GM10266 (cell line): ENCODE measurements around the gene SYT14.

Source experiments
- DNase-seq: peaks from one replicate; pipeline ENCODE4 v3.0.0; 2012; ENCODE audit errors: extremely low spot score
- CTCF ChIP-seq: IDR thresholded peaks from 2 replicates; pipeline ENCODE4 v1.5.1; 2012; ENCODE audit warnings: mild to moderate bottlenecking, low read depth; ENCODE audit not compliant: control insufficient read depth, insufficient read depth; ENCODE audit errors: missing control alignments

SYT14 gene

GRCh38 chr1:210081494-210081893 is 143.5 kb downstream of the SYT14 start:
- no peak for TF ChIP-seq CTCF
- DNase-seq: no peak

GRCh38 chr1:210085359-210085758 is 147.3 kb downstream of the SYT14 start:
- DNase-seq: no peak
- TF ChIP-seq CTCF: no peak

DNA sequence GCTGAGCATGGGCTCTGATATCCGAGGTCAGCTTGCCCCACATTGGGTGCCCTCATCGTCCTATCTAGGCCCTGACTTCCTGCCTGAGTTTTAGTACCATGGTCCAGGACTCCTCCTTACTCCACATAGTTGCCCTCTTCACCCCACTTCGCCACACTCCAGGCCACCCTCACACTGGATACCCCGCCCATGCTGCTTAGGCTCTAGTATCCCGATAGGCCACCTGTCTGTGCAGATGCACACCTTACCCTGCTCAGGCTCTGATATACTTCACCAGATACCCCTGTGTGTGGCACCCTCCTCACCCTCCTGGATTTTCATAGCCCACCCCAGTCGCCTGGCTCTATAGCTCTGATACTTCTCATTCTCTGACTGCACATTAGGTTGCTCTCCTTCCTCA is 149.0 kb downstream of the SYT14 start:
- DNase-seq: no peak
- TF ChIP-seq CTCF: no peak

DNA sequence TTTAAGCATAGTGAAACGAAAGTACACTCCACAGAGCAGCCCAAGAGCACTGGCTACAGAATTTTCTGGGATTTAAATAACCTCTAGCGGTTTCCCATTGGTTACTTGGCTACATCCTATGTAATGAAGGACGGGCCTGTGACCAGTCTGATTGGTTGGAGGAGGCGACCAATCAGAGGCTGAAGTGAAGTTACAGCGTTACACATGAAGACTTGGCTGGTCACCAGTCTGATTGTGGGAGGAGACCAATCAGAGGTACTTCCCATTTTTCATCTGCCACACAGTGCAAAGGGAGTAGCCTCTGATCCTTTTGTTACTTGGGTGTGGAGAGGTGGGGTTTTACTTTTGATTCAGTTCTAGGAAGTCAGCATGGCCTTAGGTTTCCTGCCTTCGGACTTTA is 151.8 kb downstream of the SYT14 start:
- no peak for TF ChIP-seq CTCF
- no peak for DNase-seq

GRCh38 chr1:210092366-210092765 is 154.3 kb downstream of the SYT14 start:
- no peak for TF ChIP-seq CTCF
- no peak for DNase-seq

- TF ChIP-seq CTCF: no peak
Measured at GRCh38 chr1:210093461-210093860, 155.4 kb downstream of the SYT14 start.

GRCh38 chr1:210098356-210098755 is 160.3 kb downstream of the SYT14 start:
- no peak for DNase-seq

More at GRCh38 chr1:210093461-210093860, 155.4 kb downstream of the SYT14 start:
- no peak for DNase-seq

More at GRCh38 chr1:210098356-210098755, 160.3 kb downstream of the SYT14 start:
- TF ChIP-seq CTCF: no peak
